Prostate gland (tissue), 2 donors: ENCODE measurements around the gene PDS5B. TPM values are rescaled to one million over a fixed set of nuclear protein-coding genes. Genes with fewer than 3 reads are reported as not detected.
"Not testable (repeated sequence)": the region's sequence is repeated elsewhere in the genome, so short reads cannot be mapped to it uniquely, and the experiment has no call there.

ENCODE experiments used
- DNase-seq: peaks from one replicate; pipeline ENCODE4 v3.0.0-alpha.2; 2019; ENCODE audit warnings: low spot score
- H3K27ac ChIP-seq, 2 donors: fragments of 200-600 bp; sonication (generic); 2 replicates each; pipeline ENCODE4 v1.5.1; 2017 to 2019
- H3K27me3 ChIP-seq: fragments of 200-600 bp; sonication (generic); replicated peaks from 2 replicates; pipeline ENCODE4 v1.5.1; 2019; ENCODE audit not compliant: insufficient read depth
- H3K36me3 ChIP-seq, 2 donors: fragments of 200-600 bp; sonication (generic); 1 replicate in 1 of 2; 2 replicates in 1 of 2; pipeline versions ENCODE4 v1.5.1 to v1.8.1; 2017 to 2019
- H3K4me1 ChIP-seq: fragments of 200-600 bp; sonication (generic); replicated peaks from 2 replicates; pipeline ENCODE4 v1.5.1; 2019
- H3K4me3 ChIP-seq, 2 donors: fragments of 200-600 bp; sonication (generic); 2 replicates each; pipeline ENCODE4 v1.5.1; 2017 to 2019
- H3K9me3 ChIP-seq: fragments of 200-600 bp; sonication (generic); 2 replicates; pipeline ENCODE4 v1.5.1; 2017
- CTCF ChIP-seq, 4 experiments: fragments of 200-600 bp in 2 of 4; fragments of 450-650 bp in 2 of 4; sonication (generic) in 2 of 4; IDR thresholded peaks; 1 replicate in 3 of 4; 2 replicates in 1 of 4; pipeline ENCODE4 v1.5.1; 2016 to 2019; ENCODE audit warnings: antibody characterized with exemption in 4 of 4, mild to moderate bottlenecking in 2 of 4, moderate library complexity in 2 of 4
- POLR2A ChIP-seq: fragments of 450-650 bp; IDR thresholded peaks from one replicate; pipeline ENCODE4 v1.6.1; 2016; ENCODE audit warnings: antibody characterized with exemption, mild to moderate bottlenecking
- POLR2AphosphoS5 ChIP-seq: sonication (generic); formaldehyde crosslinking; IDR thresholded peaks from one replicate; pipeline ENCODE4 v1.6.1; 2017; ENCODE audit warnings: antibody characterized with exemption
- WGBS: methylation state at CpG from one replicate; pipeline ENCODE4 v1.1.5; 2018; 5-methylcytosine and 5-hydroxymethylcytosine counted together
- intact Hi-C: fragments of 100-400 bp; cut with DNase I; formaldehyde crosslinking; loops from one replicate; pipeline ENCODE4 v1.14.2; 2022
- total RNA-seq, 2 donors: library from RNA; depleted of rRNA; stranded (reverse); fragments of >200 nt; gene quantifications; one replicate each; pipeline ENCODE4 v1.1.0, GENCODE V29; 2016

PDS5B gene
- total RNA-seq, 2 donors from 2014 or later: 37.0 to 63.3 TPM

- H3K4me1 ChIP-seq: no peaks in the 10 kb centered on the region
- peak; percentile 12 for DNase-seq
- TF ChIP-seq POLR2AphosphoS5: peak; percentile 65
- no peak for TF ChIP-seq CTCF (IDR thresholded peaks at IDR 0.05)
- no peak for TF ChIP-seq POLR2A
Observed at GRCh38 chr13:32682740-32683139, 96.5 kb downstream of the PDS5B start.

GRCh38 chr13:32687275-32687674, 101.0 kb downstream of the PDS5B start:
- DNase-seq: no peak
- H3K4me1 ChIP-seq: no peaks in the 10 kb centered on the region
- no peak overlapping the region for H3K4me3 ChIP-seq
- 84% methylated on average over 2 of the region's 2 CpGs for WGBS
- TF ChIP-seq CTCF (IDR thresholded peaks at IDR 0.05) (no peak), POLR2A (no peak), POLR2AphosphoS5 (no peak)
- no peaks in the 10 kb centered on the region for H3K36me3 ChIP-seq
- no peak overlapping the region for H3K27ac ChIP-seq
- intact Hi-C loops: no loop called here
- H3K27me3 ChIP-seq: no peaks in the 10 kb centered on the region
- H3K9me3 ChIP-seq: no peaks in the 10 kb centered on the region

More at GRCh38 chr13:32682740-32683139, 96.5 kb downstream of the PDS5B start:
- no peaks in the 10 kb centered on the region for H3K27me3 ChIP-seq
- H3K36me3 ChIP-seq: no peaks in the 10 kb centered on the region
- H3K27ac ChIP-seq: peak overlapping the region; percentile 55 to 59
- H3K4me3 ChIP-seq: no peak overlapping the region
- 64% methylated on average over 6 of the region's 6 CpGs for WGBS
- no peaks in the 10 kb centered on the region for H3K9me3 ChIP-seq
- intact Hi-C loops: no loop called here

GRCh38 chr13:32695602-32696250, 109.5 kb downstream of the PDS5B start:
- 45% methylated on average over 2 of the region's 2 CpGs for WGBS
- intact Hi-C loops: no loop called here
- H3K4me1 ChIP-seq: no peaks in the 10 kb centered on the region
- no peak for DNase-seq
- no peaks in the 10 kb centered on the region for H3K36me3 ChIP-seq
- H3K27ac ChIP-seq: no peak overlapping the region
- H3K9me3 ChIP-seq: no peaks in the 10 kb centered on the region
- H3K27me3 ChIP-seq: no peaks in the 10 kb centered on the region
- no peak overlapping the region for H3K4me3 ChIP-seq
- TF ChIP-seq CTCF (IDR thresholded peaks at IDR 0.05) (no peak), POLR2A (no peak), POLR2AphosphoS5 (no peak)

GRCh38 chr13:32707471-32707870, 121.2 kb downstream of the PDS5B start:
- Histone ChIP-seq H3K9me3 (no peaks in the 10 kb centered on the region), H3K4me1 (no peaks in the 10 kb centered on the region), H3K36me3 (no peaks in the 10 kb centered on the region), H3K27me3 (no peaks in the 10 kb centered on the region), H3K4me3 (no peak overlapping the region), H3K27ac (no peak overlapping the region)
- no peak for DNase-seq
- 86% methylated on average over 4 of the region's 4 CpGs for WGBS
- TF ChIP-seq CTCF (IDR thresholded peaks at IDR 0.05) (no peak), POLR2AphosphoS5 (no peak), POLR2A (no peak)
- intact Hi-C loops: no loop called here

- Histone ChIP-seq H3K27me3 (no peaks in the 10 kb centered on the region), H3K4me3 (no peak overlapping the region), H3K27ac (no peak overlapping the region), H3K9me3 (no peaks in the 10 kb centered on the region), H3K36me3 (no peaks in the 10 kb centered on the region), H3K4me1 (no peaks in the 10 kb centered on the region)
- DNase-seq: no peak
- TF ChIP-seq POLR2AphosphoS5 (no peak), CTCF (IDR thresholded peaks at IDR 0.05) (no peak), POLR2A (no peak)
- intact Hi-C loops: no loop called here
Observed at GRCh38 chr13:32713397-32713796, 127.1 kb downstream of the PDS5B start.

GRCh38 chr13:32716201-32716600, 129.9 kb downstream of the PDS5B start:
- H3K36me3 ChIP-seq, H3K4me3 ChIP-seq, H3K4me1 ChIP-seq, intact Hi-C loops, DNase-seq, H3K27me3 ChIP-seq, H3K27ac ChIP-seq, H3K9me3 ChIP-seq: not testable (repeated sequence)
- 98% methylated on average over 14 of the region's 21 CpGs for whole genome bisulfite sequencing
